Measurements from ENCODE around the gene KIF26B.
"Not testable (repeated sequence)": the region's sequence is repeated elsewhere in the genome, so short reads cannot be mapped to it uniquely, and the experiment has no call there.

GRCh38 chr1:245728035-245728434 is 573.2 kb downstream of the KIF26B start:
- TF ChIP-seq CTCF, EP300, POLR2AphosphoS5 (IDR thresholded peaks at IDR 0.05): not testable (repeated sequence)

All from stomach (tissue), 4 donors.